Measurements from ENCODE around the gene RNGTT. TPM values are rescaled to one million over a fixed set of nuclear protein-coding genes. Genes with fewer than 3 reads are reported as not detected.
A peak's percentile ranks its signal among the peaks of the same experiment; 100 is the strongest.
"Not testable (repeated sequence)": the region's sequence is repeated elsewhere in the genome, so short reads cannot be mapped to it uniquely, and the experiment has no call there.

The RNGTT gene
- total RNA-seq, 1 donor from 2014 or later, result 7.6 TPM

DNA sequence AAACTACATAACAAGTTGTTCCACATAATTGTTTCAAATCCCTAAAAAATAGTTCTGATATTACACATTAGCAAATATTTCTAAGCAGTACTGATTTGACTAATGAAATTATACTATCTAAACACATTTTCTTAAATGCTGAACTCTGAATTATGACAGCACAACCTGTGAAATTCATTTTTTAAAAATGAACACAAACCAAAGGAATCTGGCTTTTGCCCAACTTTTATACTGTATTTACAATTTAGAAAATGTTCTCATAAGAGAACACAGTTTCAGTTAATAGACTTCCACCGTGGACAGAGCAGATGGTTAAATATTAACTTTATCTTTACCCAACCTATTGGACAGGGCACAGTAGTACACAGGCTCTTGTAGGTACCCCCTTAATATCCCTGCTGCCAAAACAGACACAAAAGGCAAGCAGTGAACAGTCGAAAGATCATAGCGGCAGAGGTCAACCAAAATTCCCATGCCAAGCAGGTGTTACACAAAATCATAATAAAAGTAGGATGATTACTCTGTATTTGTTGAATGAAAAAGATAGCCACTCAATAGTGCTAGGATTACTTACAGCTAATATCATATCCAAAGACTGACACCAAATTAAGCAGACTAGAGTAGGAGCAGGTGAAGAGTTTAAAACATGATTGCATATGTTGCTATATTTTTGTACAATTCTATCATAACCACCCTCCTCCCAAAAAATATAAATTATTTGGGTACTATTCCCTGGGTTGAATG, 122.5 kb downstream of the RNGTT start:
- intact Hi-C loops (cut with DNase I), result no loop called here
- ATAC-seq (ENCODE audit: poor library complexity) (no peak), DNase-seq (no peak)

- no peak for ATAC-seq (ENCODE audit: poor library complexity)
- intact Hi-C loops (cut with DNase I), result no loop called here
- DNase-seq, result no peak
Observed at GRCh38 chr6:88840289-88840688, 123.1 kb downstream of the RNGTT start.

- no peak for ATAC-seq (ENCODE audit: poor library complexity)
- intact Hi-C loops (cut with DNase I), result no loop called here
- DNase-seq, result no peak
Observed at GRCh38 chr6:88839280-88839679, 124.1 kb downstream of the RNGTT start.

- ATAC-seq (ENCODE audit: poor library complexity) (no peak), DNase-seq (no peak)
- intact Hi-C loops (cut with DNase I), result no loop called here
Observed at GRCh38 chr6:88835210-88835609, 128.2 kb downstream of the RNGTT start.

GRCh38 chr6:88833071-88833470, 130.3 kb downstream of the RNGTT start:
- intact Hi-C loops (cut with DNase I); ATAC-seq (ENCODE audit: poor library complexity); DNase-seq: not testable (repeated sequence)

GRCh38 chr6:88827599-88827998, 135.8 kb downstream of the RNGTT start:
- ATAC-seq (ENCODE audit: poor library complexity); DNase-seq; intact Hi-C loops (cut with DNase I): not testable (repeated sequence)

- no peak for DNase-seq
- intact Hi-C loops (cut with DNase I), result no loop called here
- ATAC-seq (ENCODE audit: poor library complexity), result no peak
Observed at GRCh38 chr6:88825856-88826255, 137.6 kb downstream of the RNGTT start.

DNA sequence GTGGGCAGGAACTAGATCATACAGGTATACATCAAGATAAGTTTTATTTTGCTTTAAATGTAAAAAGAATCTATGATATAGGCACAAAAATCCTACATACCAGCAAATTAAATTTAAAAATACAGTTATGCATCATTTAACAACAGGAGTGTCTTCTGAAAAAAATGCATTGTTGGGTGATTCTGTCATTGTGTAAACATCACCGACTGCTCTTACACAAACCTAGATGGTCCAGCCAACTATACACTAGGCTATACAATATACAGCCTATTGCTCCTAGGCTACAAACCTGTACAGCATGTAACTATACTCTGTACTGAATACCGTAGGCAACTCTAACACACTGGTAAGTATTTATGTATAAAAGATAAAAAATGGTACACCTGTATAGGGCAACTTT, 139.4 kb downstream of the RNGTT start:
- ATAC-seq (ENCODE audit: poor library complexity) (no peak), DNase-seq (no peak)
- intact Hi-C loops (cut with DNase I), result no loop called here

- intact Hi-C loops (cut with DNase I), result no loop called here
- ATAC-seq (ENCODE audit: poor library complexity), result peak; percentile 22
- DNase-seq, result no peak
Observed at GRCh38 chr6:88815491-88815890, 147.9 kb downstream of the RNGTT start.

GRCh38 chr6:88814909-88815308, 148.5 kb downstream of the RNGTT start:
- ATAC-seq (ENCODE audit: poor library complexity) (no peak), DNase-seq (no peak)
- intact Hi-C loops (cut with DNase I), result no loop called here

DNA sequence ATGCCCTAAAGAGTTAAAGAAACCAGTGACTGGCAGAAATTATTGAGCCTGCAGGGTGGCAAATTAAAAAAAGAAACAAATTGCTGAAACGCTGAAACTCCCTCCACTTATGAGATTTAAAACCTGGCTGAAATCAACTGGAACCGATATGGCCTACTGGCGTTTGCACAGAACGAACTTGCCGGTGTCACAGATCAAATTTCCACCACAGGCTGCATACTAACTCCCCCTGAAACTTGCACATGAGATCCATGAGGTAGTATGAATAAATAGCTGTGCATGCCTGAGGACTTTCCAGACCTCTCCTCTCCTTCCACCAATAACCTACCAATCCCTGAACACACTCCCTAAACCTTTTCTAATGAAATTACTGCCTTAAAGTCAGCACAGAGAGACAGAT, 150.4 kb downstream of the RNGTT start:
- intact Hi-C loops (cut with DNase I), result no loop called here
- no peak for ATAC-seq (ENCODE audit: poor library complexity)
- no peak for DNase-seq

DNA sequence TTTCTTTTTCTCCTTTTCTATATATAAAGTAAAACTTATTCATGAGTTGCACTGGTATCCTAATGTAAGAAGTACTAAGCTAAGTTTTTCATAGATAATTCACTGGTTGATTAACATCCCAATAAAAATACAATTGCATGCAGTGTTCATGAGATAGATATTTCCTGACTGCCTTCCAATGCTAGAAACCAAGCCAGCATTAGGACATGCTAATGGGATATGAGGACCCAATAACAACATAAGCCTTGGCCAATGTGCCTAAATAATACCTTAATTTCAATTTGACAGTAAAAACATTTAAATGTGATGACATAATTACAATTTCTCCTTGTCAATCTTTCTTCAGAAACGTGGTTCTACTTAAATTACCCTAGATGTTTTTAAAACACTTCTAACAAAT, 152.7 kb downstream of the RNGTT start:
- ATAC-seq (ENCODE audit: poor library complexity), result no peak
- intact Hi-C loops (cut with DNase I), result no loop called here
- no peak for DNase-seq

DNA sequence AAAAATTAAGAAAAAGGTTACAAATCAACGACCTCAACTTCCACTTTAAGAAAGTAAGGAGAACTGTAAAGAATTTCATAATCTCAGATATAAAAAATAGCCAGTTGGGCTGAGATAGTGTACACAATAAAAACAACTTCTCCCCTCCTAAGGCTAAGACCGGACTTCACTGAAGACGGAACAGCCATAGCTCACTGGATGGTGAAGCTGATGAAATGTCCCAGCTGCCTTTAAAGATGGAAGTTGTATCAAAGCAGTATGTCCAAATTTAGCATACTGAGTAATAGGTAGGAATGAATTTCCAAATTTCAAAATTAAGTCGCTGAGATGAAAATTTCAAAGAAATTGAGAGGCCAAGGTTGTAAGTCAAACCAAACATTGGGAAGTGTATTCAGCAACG, 153.3 kb downstream of the RNGTT start:
- no peak for ATAC-seq (ENCODE audit: poor library complexity)

GRCh38 chr6:88808381-88808780, 155.0 kb downstream of the RNGTT start:
- DNase-seq, result no peak
- intact Hi-C loops (cut with DNase I), result no loop called here
- no peak for ATAC-seq (ENCODE audit: poor library complexity)

More for the DNA sequence above, 153.3 kb downstream of the RNGTT start:
- no peak for DNase-seq
- intact Hi-C loops (cut with DNase I), result no loop called here

DNA sequence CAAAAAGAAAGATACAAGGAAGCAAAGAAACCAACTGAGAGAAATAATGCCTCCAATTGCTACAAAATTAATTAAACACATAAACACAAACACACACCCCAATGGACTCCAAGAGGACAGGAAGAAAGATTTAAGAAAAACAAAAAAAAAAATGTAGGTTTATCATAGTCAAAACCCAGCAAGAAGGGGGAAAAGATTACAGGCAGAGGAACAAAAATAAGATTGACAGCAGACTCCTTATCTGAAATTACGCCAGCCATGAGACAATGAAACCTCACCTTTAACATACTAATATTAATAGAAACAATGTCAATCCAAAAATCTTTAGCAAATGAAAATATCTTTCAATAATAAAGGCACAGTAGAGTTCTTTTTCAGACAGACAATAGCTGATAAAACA, 155.8 kb downstream of the RNGTT start:
- no peak for ATAC-seq (ENCODE audit: poor library complexity)
- intact Hi-C loops (cut with DNase I), result no loop called here
- no peak for DNase-seq

- no peak for ATAC-seq (ENCODE audit: poor library complexity)
- no peak for DNase-seq
- intact Hi-C loops (cut with DNase I), result no loop called here
Observed at GRCh38 chr6:88806728-88807127, 156.7 kb downstream of the RNGTT start.

DNA sequence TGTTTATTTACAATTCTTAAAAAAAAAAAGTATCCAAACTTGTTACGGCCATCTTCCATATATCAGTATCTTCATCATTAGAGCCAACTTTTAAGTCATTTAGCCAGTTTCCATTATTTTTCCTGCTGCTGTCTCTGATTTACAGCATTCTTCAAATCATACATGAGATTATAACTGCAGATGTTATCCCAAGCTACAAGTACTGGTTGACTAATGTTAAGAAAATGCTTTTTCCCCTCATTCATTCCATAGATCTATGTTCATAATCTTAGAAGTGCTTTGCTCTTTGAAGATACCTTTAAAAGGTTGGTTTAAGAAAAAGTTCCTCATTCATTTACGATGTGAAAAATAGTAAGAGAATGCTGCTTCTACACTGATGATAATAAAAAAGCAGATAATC, 158.7 kb downstream of the RNGTT start:
- intact Hi-C loops (cut with DNase I), result no loop called here
- DNase-seq, result no peak
- no peak for ATAC-seq (ENCODE audit: poor library complexity)

DNA sequence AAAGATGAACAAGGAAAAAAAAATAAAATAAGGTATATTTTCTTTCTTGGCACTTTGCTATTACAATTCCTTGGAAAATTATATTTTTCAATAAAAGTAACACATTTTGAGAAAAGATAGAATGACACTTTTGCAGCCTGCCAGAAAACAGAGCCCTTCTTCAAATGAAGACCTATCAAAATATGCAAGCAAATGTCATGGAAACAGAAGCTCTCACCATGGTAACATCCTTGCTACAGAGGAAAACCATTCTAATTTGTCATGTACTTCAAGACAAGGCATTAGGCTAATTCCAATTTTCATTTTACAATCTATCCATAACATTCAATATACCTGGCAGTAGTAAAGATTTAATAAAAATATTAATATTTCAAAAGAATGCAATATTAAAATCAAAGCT, 177.9 kb downstream of the RNGTT start:
- ATAC-seq (ENCODE audit: poor library complexity) (no peak), DNase-seq (no peak)
- intact Hi-C loops (cut with DNase I), result loop anchor here (10.0 kb wide), 1 partner anchor 851 kb away; no protein-coding TSS in a partner anchor

DNA sequence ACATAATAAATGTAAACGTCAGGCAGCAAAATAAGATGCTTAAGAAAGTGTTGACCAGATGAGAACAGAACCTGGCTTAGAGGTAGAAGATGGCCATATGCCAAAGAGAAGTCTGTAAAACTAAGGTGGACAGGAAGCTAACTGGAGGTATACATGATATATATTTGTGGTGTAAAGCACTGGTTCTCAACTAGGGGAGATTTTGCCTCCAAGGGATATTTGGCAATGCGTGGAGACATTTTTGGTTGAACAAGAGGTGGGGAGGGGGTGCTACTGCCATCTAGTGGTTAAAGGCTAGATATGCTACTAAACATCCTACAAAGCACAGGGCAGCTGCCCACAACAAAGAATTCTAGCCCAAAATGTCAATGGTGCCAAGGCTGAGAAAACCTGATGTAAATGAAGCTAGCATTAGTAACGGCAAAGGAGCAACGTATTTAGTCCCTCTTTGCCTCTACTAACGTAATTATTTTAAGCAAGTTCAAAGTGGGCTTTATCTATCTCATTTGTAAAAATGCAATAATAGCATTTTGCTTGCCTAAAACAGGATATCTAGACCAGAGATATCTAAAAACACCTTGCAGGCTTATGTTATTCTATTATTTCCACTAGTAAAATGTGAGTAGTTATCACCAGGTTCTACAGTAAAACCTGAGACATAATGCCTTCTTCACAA, 182.6 kb downstream of the RNGTT start:
- ATAC-seq (ENCODE audit: poor library complexity) (peak; percentile 79), DNase-seq (no peak)
- intact Hi-C loops (cut with DNase I), result loop anchor here (10.0 kb wide), 1 partner anchor 846 kb away; no protein-coding TSS in a partner anchor

DNA sequence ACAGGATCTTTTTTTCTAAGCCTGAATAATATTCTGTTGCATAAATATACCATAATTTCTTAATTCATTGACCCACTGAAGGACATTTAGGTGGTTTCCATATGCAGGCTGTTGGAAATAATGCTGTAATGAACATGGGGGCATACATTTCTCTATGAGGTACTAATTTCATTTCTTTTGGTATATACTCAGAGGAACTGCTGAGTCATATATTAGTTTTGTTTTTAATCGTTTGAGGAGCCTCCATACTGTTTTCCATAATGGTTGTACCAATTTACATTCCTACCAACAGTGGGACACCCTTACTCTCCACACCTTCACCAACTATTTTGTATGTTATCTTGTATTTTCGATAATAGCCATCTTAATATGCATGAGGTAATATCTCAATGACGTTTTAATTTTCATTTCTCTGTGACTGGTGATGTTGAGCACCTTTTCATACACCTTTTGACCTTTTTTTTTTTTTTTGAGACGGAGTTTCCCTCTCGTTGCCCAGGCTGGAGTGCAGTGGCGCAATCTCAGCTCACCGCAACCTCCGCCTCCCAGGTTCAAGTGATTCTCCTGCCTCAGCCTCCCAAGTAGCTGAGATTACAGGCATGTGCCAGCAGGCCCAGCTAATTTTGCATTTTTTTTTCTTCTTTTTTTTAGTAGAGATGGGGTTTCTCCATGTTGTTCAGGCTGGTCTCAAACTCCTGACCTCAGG, 187.4 kb downstream of the RNGTT start:
- intact Hi-C loops (cut with DNase I), result no loop called here
- ATAC-seq (ENCODE audit: poor library complexity), result no peak
- DNase-seq, result no peak
